ENCODE data around the gene NUP62.

NUP62 gene

GRCh38 chr19:49906879-49907564, 22.3 kb downstream of the NUP62 start:
- DNase-seq (ENCODE audit: low read depth, low spot score) = no peak

DNA sequence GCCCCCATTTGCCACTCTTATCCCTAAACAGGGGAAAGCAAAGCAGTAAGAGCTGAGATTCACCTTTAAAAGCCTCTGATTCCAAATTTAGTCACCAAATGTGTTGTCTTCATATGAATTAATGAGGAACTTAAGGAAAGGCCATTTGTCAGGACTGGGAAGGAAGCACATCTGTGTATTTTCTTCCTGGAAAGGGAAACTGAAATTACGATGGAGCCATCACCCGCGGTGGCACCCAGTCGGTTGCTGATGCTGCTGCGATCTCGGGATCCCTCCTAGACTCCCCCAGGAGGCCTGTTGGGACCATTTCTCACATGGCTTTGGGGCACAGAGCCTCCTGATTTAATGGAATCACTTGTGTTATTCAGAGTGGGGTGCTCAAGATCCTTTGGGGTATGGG, 25.2 kb downstream of the NUP62 start:
- no peak for DNase-seq (ENCODE audit: low read depth, low spot score)

- no peak for DNase-seq (ENCODE audit: low read depth, low spot score)
These were observed 32.3 kb downstream of the NUP62 start, which contains the start of gene IL4I1 for GRCh38 chr19:49896863-49897621. TSS of gene IL4I1 (minus strand) at chr19:49896887. CDS start at chr19:49896160, 727 bp downstream.

DNA sequence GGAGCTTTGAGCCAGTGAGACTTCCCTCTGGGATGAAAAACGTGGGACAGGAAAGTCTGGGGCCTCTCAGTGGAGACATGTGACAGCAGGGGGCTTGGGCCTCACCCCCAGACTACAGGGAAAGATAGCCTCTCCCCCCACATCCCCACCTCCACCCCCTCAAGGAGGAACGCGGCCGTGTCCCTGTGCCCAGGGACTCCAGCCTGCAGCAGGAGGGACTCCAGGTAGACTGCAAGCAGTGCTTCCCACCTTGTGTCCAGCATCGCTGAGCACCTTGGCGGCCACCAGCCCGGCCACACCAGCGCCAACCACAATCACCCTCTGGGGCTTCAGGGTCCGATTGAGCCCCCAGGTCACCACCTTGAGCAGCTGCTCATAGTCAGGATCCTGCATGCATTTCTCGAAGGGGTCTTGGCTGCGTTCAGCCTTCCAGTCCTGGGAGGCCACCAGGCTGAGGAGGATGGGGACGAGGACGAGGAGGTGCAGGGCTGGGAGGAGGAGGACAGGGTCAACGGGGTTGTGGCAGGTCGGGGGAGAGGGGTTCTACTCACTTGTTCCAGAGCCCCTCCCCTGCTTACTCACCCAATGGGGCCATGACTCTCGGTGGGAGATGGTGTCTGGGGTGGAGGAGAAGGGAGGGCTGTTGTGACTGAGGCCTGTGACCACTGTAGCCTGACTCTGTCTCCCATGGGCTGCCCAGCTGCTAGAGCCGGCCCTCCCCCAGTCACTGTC, 33.6 kb downstream of the NUP62 start:
- DNase-seq (ENCODE audit: low read depth, low spot score) = no peak

DNA sequence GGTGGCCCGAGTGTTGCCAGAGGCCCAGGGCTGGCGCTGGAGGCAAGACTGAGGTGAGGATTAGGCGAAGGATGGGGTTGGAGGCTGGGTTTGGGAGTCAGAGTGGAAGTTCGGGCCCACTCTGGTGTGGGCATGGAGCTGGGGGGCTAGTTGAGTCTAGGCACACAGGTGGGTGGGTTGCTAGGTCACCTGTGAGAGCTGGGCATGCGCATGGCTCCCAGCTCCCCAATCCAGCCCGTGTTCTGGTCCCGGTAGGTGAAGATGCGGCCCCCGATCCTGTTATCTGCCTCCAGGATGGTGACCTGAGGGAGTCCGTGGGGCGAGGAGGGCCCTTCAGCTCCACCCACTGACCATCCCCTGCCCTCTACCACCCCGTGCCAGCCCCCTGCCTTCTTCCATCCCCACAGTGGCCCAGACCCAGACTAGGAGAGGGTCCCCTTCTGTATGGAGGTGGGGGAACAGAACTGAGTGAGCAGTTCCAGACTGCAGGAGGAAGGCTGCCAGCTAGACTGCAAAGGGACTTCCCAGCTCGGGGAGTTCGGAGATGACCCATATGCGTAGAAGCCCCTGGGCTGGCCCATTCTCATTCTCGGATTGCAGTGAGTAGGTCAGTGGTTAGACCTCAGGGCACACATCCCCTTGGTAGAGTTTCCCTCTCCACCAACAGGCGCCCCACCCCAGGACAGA, 34.3 kb downstream of the NUP62 start:
- no peak for DNase-seq (ENCODE audit: low read depth, low spot score)

GRCh38 chr19:49894011-49894664, 35.2 kb downstream of the NUP62 start:
- no peak for DNase-seq (ENCODE audit: low read depth, low spot score)

DNA sequence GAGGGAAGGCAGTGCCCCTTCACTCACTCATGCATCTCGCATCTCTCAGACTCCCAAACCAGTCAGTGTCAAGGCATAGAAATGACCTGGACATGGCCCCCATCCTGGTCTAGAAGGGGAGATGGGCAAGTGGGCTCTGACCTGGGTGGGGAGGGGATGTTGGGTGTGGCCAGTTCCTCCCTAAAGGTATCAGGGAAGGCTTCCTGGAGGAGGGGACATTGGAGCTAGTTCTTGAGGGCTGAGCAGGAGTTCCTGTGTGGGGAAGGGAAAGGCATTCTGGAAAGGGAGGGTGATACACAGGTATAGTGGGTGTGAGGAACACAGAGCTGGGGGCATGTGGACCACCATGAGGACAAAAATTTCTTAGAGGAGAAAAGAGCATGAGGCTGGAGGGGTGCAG, 36.6 kb downstream of the NUP62 start:
- no peak for DNase-seq (ENCODE audit: low read depth, low spot score)

DNA sequence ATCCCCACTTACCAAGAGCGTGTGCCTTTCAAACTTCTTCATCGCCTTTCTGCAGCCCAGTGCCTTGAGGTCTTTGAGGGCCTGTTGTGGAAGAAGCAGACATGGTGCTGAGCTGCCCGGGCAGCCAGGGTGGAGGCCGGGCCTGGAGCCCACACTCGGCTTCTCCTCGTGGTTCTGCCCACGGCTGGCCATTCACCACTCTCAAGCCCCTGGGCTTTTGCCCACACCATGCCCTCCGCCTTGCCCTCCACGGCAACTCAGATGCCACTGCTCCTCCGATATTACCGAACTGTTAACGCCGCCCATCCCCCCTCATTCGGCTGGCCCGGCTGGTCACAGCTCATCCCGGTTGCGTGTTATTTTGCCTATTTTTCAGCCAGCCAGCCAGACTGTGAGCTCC, 37.9 kb downstream of the NUP62 start:
- no peak for DNase-seq (ENCODE audit: low read depth, low spot score)

DNA sequence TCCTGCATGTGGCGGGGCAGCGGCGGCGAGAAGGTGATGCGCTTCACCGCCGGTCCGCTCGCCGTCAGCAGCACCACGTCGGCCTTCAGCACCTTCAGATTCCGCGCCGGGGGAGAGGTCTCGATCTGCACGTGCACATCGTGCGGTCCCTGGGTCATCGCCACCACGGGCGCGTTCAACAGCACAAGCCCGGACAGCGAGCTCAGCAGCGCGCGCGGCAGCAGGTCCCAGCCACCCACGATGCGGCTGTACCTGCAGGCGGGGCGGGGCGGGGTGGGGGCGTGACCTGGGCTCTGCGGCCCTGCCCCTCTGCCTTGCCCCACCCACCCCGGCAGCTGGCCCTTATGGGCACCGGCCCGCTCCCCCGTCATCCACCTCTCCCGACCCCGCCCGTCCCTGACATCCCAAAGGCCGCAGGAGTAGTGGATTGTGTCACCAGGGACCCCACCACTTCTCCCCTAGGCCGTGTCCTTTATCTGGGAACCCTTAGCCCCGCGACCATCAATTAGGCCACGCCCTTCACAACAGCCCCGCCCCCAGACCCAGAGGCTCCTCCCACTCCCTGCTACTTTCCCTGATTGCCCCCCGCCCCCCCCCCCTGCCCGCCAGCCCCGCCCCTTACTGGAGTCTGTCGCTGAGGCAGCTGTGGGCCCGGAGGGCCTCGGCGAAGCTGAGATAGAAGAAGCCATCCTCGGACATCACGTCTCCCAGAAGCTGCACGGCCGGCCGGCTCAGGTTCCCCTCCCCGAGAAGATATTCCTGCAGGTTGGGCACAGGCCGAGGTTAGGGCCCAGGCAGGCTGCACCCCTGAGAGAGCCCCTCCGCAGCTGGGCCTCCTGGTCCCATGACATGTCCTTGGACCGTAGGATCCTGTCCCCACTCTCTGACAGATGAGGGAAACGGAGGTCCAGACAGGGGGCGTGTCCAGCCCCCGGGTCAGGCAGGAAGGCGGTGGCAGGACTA, 38.7 kb downstream of the NUP62 start:
- peak; percentile 78 for DNase-seq (ENCODE audit: low read depth, low spot score)

- peak; percentile 99 for DNase-seq (ENCODE audit: low read depth, low spot score)
These were observed 39.5 kb downstream of the NUP62 start for GRCh38 chr19:49889687-49890348.

DNA sequence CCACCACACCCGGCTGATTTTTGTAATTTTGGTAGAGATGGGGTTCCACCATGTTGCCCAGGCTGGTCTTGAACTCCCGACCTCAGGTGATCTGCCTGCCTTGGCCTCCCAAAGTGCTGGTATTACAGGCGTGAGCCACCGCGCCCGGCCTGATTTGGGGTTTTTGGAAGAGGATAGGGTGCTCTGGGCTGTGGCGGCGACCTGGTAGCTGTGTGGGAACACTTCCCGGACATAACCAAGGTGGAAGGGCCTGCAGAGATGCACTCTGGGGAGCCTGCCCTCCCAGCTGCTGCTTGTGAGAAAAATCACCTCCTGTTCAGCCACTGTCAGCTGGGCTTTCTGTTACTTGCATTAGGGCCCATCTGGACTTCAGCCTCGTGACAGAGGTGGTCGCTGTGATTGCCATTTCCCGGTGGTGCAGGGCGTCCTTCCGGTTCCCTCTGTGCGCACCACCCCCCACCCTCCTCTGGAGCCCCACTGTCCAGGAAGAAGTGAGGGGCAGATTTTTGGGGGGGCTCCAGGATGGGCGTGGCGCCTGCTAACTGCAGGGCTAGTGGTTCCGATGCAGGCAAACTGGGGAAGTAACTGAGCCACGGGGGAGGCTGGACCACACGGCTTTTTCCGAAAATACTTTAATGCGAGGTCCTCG, 40.1 kb downstream of the NUP62 start:
- no peak for DNase-seq (ENCODE audit: low read depth, low spot score)

GRCh38 chr19:49888510-49888824, 40.8 kb downstream of the NUP62 start:
- DNase-seq (ENCODE audit: low read depth, low spot score) = no peak

DNA sequence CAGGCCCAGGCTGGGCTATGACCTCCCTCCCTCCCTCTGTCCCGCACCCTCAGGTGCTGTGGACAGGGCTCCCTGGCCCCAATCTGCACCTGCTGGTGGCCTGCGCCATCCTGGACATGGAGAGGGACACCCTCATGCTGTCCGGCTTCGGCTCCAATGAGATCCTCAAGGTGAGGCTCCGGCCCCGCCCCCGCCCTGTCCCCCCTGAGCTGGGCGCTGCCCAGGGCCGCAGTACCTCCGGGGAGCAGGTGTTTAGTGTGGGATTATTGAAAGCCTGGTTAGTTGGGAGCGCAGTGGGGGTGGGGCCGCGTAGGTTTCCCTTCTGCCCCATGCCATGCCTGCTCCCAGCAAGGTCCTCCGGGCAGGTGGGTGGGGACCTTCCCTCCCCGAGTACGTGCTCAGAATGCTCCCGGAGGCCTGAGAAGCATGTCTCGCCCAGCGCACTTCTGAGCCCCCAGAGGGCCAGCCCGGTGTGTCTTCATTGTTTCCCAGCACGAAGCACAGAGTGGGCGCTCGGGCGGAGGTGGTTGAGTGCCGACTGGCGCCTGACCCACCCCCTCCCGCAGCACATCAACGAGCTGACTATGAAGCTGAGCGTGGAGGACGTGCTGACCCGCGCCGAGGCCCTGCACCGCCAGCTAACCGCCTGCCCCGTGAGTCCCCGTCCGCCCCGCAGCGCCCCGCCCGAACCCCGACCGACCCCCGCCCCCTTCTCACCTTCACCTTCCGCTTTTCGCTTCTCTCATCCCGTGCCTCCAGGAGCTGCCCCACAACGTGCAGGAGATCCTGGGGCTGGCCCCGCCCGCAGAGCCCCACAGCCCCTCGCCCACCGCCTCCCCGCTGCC, 41.4 kb downstream of the NUP62 start:
- no peak for DNase-seq (ENCODE audit: low read depth, low spot score)

DNA sequence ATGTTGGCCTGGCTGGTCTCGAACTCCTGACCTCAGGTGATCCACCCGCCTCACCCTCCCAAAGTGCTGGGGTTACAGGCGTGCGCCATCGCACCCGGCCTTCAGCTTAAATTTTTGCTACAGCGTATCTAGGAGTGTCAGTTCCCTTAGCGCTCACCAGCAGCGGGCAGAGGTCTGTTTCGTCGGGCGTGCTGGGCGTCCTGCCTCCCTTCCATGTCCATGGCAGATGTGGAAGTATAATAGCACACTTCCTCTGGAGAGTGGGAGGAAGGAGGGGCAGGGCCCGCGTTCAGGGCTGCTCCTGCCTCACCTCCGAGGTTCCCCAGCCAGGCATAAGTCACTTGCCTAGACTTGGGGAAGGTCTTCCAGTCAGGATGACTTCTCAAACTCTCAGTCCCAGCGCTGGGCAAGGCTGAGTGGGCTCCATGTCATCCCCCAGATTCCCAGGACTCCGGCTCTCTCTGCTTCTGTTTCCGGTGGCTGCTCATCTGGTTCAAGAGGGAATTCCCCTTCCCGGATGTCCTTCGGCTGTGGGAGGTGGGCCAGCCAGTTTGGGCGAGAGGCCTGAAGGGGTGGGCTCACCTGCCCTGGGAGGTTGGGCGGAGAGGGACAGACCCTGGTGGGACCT, 42.2 kb downstream of the NUP62 start:
- DNase-seq (ENCODE audit: low read depth, low spot score) = no peak

DNA sequence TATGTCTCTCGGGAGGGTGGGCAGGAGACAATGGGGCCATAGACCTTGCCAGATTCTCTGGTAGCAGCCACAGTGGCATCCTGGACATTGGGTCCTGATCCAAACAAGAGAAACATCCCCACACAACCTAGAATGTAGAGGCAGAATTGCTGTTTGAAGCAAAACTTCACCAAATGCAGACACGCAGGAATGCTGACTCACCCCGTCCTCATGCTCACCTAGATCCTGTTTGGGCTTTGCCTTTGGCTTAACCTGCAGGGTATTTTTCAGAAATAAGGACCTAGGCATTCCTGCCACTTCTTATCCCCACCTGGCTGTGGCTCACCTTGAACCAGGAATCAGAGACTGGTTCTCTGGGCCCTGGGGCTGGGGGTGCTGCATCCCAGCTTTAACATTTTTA, 44.5 kb downstream of the NUP62 start:
- DNase-seq (ENCODE audit: low read depth, low spot score) = no peak

DNA sequence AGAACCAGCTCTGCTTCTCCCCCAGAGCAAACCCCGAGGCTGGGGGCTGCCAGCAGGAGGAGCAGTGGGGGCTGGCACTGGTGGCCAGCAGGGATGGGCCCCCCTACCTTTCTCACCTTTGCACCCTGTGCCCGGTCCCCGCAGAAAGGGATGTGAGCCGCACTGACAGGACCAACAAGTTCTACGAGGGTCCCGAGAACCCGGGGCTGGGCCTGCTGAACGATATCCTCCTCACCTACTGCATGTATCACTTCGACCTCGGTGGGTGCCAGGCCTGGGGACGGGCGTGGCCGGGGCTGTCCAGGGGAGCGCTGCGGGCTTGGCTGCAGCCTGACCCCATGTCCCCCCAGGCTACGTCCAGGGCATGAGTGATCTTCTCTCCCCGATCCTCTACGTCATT, 45.2 kb downstream of the NUP62 start:
- DNase-seq (ENCODE audit: low read depth, low spot score) = no peak

GRCh38 chr19:49883094-49883493, 46.2 kb downstream of the NUP62 start:
- DNase-seq (ENCODE audit: low read depth, low spot score) = no peak

GRCh38 chr19:49882643-49883042, 46.7 kb downstream of the NUP62 start:
- DNase-seq (ENCODE audit: low read depth, low spot score) = no peak
